ENCODE measurements around the gene ZNF648.
"Not testable (repeated sequence)": the region's sequence is repeated elsewhere in the genome, so short reads cannot be mapped to it uniquely, and the experiment has no call there.

Gene ZNF648

GRCh38 chr1:182045481-182045880 lies 16.0 kb downstream of the ZNF648 start:
- not testable (repeated sequence) for H4K8ac ChIP-seq (ENCODE audit: low read depth, low read length); H3K18ac ChIP-seq (ENCODE audit: low read length); H3K27me3 ChIP-seq (ENCODE audit: insufficient read depth, low read length); H2BK12ac ChIP-seq (ENCODE audit: low read length); H2BK5ac ChIP-seq (ENCODE audit: low read depth, low read length, poor library complexity); H3K36me3 ChIP-seq (ENCODE audit: control insufficient read depth in 1 of 2, insufficient read depth in 2 of 2, low read length in 2 of 2); H3K23ac ChIP-seq (ENCODE audit: low read length); H3K79me1 ChIP-seq (ENCODE audit: low read length); H3K79me2 ChIP-seq (ENCODE audit: control insufficient read depth, insufficient read depth, low read length, poor library complexity); H2AK5ac ChIP-seq (ENCODE audit: low read length); H3K27ac ChIP-seq (ENCODE audit: low read depth, low read length); H4K91ac ChIP-seq (ENCODE audit: low read depth, low read length); H3K4me2 ChIP-seq (ENCODE audit: low read length); H3K4me3 ChIP-seq (ENCODE audit: low read depth, low read length); H3K4ac ChIP-seq (ENCODE audit: low read depth, low read length); H2BK120ac ChIP-seq (ENCODE audit: insufficient read depth, low read length, poor library complexity); H3K9ac ChIP-seq (ENCODE audit: low read length); H3K4me1 ChIP-seq (ENCODE audit: control insufficient read depth in 1 of 2, insufficient read depth in 2 of 2, low read length in 2 of 2); H4K12ac ChIP-seq (ENCODE audit: low read depth, low read length); H2AFZ ChIP-seq (ENCODE audit: insufficient read depth, low read length, poor library complexity); H3K9me3 ChIP-seq (ENCODE audit: insufficient read depth, low read depth, low read length); H3K14ac ChIP-seq (ENCODE audit: low read length)
- DNase-seq, result peak; percentile 56 to 70
- WGBS (ENCODE audit: extremely low coverage, insufficient coverage, insufficient read length), result no CpG with 5 or more reads among the region's 8 CpGs

GRCh38 chr1:182041615-182042014 lies 19.9 kb downstream of the ZNF648 start:
- Histone ChIP-seq H3K9ac (ENCODE audit: low read length) (no peak overlapping the region), H2BK120ac (ENCODE audit: insufficient read depth, low read length, poor library complexity) (no peak overlapping the region), H3K23ac (ENCODE audit: low read length) (no peak overlapping the region), H3K79me2 (ENCODE audit: control insufficient read depth, insufficient read depth, low read length, poor library complexity) (no peaks in the 10 kb centered on the region), H3K9me3 (ENCODE audit: insufficient read depth, low read depth, low read length) (peaks cover 4% of the 10 kb centered on the region), H3K79me1 (ENCODE audit: low read length) (no peaks in the 10 kb centered on the region), H3K4me2 (ENCODE audit: low read length) (no peak overlapping the region), H4K91ac (ENCODE audit: low read depth, low read length) (no peak overlapping the region), H2AK5ac (ENCODE audit: low read length) (no peak overlapping the region), H3K14ac (ENCODE audit: low read length) (no peak overlapping the region), H3K27me3 (ENCODE audit: insufficient read depth, low read length) (no peaks in the 10 kb centered on the region), H3K36me3 (ENCODE audit: control insufficient read depth in 1 of 2, insufficient read depth in 2 of 2, low read length in 2 of 2) (no peaks in the 10 kb centered on the region), H3K4ac (ENCODE audit: low read depth, low read length) (no peak overlapping the region), H3K4me3 (ENCODE audit: low read depth, low read length) (no peak overlapping the region), H3K18ac (ENCODE audit: low read length) (no peak overlapping the region), H4K12ac (ENCODE audit: low read depth, low read length) (no peak overlapping the region), H2BK12ac (ENCODE audit: low read length) (no peak overlapping the region), H3K27ac (ENCODE audit: low read depth, low read length) (no peak overlapping the region), H4K8ac (ENCODE audit: low read depth, low read length) (no peak overlapping the region), H2AFZ (ENCODE audit: insufficient read depth, low read length, poor library complexity) (no peak overlapping the region), H2BK5ac (ENCODE audit: low read depth, low read length, poor library complexity) (no peak overlapping the region), H3K4me1 (ENCODE audit: control insufficient read depth in 1 of 2, insufficient read depth in 2 of 2, low read length in 2 of 2) (no peaks in the 10 kb centered on the region)
- WGBS (ENCODE audit: extremely low coverage, insufficient coverage, insufficient read length), result no CpG with 5 or more reads among the region's 3 CpGs
- peak in 1 of 2 donors; percentile 67 for DNase-seq

GRCh38 chr1:182038220-182038619 lies 23.3 kb downstream of the ZNF648 start:
- Histone ChIP-seq H2AK5ac (ENCODE audit: low read length) (no peak overlapping the region), H3K9me3 (ENCODE audit: insufficient read depth, low read depth, low read length) (peaks cover 2% of the 10 kb centered on the region), H3K27me3 (ENCODE audit: insufficient read depth, low read length) (no peaks in the 10 kb centered on the region), H3K4ac (ENCODE audit: low read depth, low read length) (no peak overlapping the region), H3K4me1 (ENCODE audit: control insufficient read depth in 1 of 2, insufficient read depth in 2 of 2, low read length in 2 of 2) (no peaks in the 10 kb centered on the region), H3K23ac (ENCODE audit: low read length) (no peak overlapping the region), H3K4me2 (ENCODE audit: low read length) (no peak overlapping the region), H2BK5ac (ENCODE audit: low read depth, low read length, poor library complexity) (no peak overlapping the region), H3K14ac (ENCODE audit: low read length) (no peak overlapping the region), H2AFZ (ENCODE audit: insufficient read depth, low read length, poor library complexity) (no peak overlapping the region), H4K12ac (ENCODE audit: low read depth, low read length) (no peak overlapping the region), H3K18ac (ENCODE audit: low read length) (no peak overlapping the region), H3K79me1 (ENCODE audit: low read length) (no peaks in the 10 kb centered on the region), H3K79me2 (ENCODE audit: control insufficient read depth, insufficient read depth, low read length, poor library complexity) (no peaks in the 10 kb centered on the region), H3K36me3 (ENCODE audit: control insufficient read depth in 1 of 2, insufficient read depth in 2 of 2, low read length in 2 of 2) (no peaks in the 10 kb centered on the region), H3K9ac (ENCODE audit: low read length) (no peak overlapping the region), H4K8ac (ENCODE audit: low read depth, low read length) (no peak overlapping the region), H2BK120ac (ENCODE audit: insufficient read depth, low read length, poor library complexity) (no peak overlapping the region), H3K4me3 (ENCODE audit: low read depth, low read length) (no peak overlapping the region), H4K91ac (ENCODE audit: low read depth, low read length) (no peak overlapping the region), H3K27ac (ENCODE audit: low read depth, low read length) (no peak overlapping the region), H2BK12ac (ENCODE audit: low read length) (no peak overlapping the region)
- no peak for DNase-seq
- WGBS (ENCODE audit: extremely low coverage, insufficient coverage, insufficient read length), result no CpG with 5 or more reads among the region's 2 CpGs

GRCh38 chr1:182035097-182035770 lies 26.3 kb downstream of the ZNF648 start:
- Histone ChIP-seq H4K12ac (ENCODE audit: low read depth, low read length) (no peak overlapping the region), H2BK120ac (ENCODE audit: insufficient read depth, low read length, poor library complexity) (no peak overlapping the region)

More at GRCh38 chr1:182035097-182035770, 26.3 kb downstream of the ZNF648 start:
- Histone ChIP-seq H2BK12ac (ENCODE audit: low read length) (no peak overlapping the region), H3K4me3 (ENCODE audit: low read depth, low read length) (no peak overlapping the region), H4K91ac (ENCODE audit: low read depth, low read length) (no peak overlapping the region), H2AK5ac (ENCODE audit: low read length) (no peak overlapping the region), H3K4ac (ENCODE audit: low read depth, low read length) (no peak overlapping the region), H3K27ac (ENCODE audit: low read depth, low read length) (no peak overlapping the region), H3K36me3 (ENCODE audit: control insufficient read depth in 1 of 2, insufficient read depth in 2 of 2, low read length in 2 of 2) (no peaks in the 10 kb centered on the region), H3K9ac (ENCODE audit: low read length) (no peak overlapping the region), H3K18ac (ENCODE audit: low read length) (no peak overlapping the region), H2AFZ (ENCODE audit: insufficient read depth, low read length, poor library complexity) (no peak overlapping the region), H3K4me2 (ENCODE audit: low read length) (no peak overlapping the region), H3K4me1 (ENCODE audit: control insufficient read depth in 1 of 2, insufficient read depth in 2 of 2, low read length in 2 of 2) (peaks cover under 1% of the 10 kb centered on the region in 2 experiments), H3K79me1 (ENCODE audit: low read length) (no peaks in the 10 kb centered on the region), H3K27me3 (ENCODE audit: insufficient read depth, low read length) (no peaks in the 10 kb centered on the region), H3K14ac (ENCODE audit: low read length) (no peak overlapping the region), H3K79me2 (ENCODE audit: control insufficient read depth, insufficient read depth, low read length, poor library complexity) (no peaks in the 10 kb centered on the region), H2BK5ac (ENCODE audit: low read depth, low read length, poor library complexity) (no peak overlapping the region), H4K8ac (ENCODE audit: low read depth, low read length) (no peak overlapping the region), H3K23ac (ENCODE audit: low read length) (no peak overlapping the region), H3K9me3 (ENCODE audit: insufficient read depth, low read depth, low read length) (no peaks in the 10 kb centered on the region)
- no CpG with 5 or more reads among the region's 7 CpGs for WGBS (ENCODE audit: extremely low coverage, insufficient coverage, insufficient read length)
- peak in 1 of 2 donors; percentile 9 for DNase-seq
